Parathyroid adenoma (tissue), 2 donors: Measurements from ENCODE around the gene ASIC2.

ENCODE experiments used
- H2AFZ ChIP-seq: fragments of 300-600 bp; sonication (generic); one replicate; pipeline ENCODE4 v1.7.0; 2017; ENCODE audit warnings: antibody characterized with exemption, mild to moderate bottlenecking
- H3K27ac ChIP-seq: fragments of 300-600 bp; sonication (generic); one replicate; pipeline ENCODE4 v1.7.0; 2017
- H3K27me3 ChIP-seq: fragments of 300-600 bp; sonication (generic); one replicate; pipeline ENCODE4 v1.7.0; 2017; ENCODE audit warnings: low read length; ENCODE audit not compliant: control insufficient read depth, insufficient read depth
- H3K36me3 ChIP-seq: fragments of 300-600 bp; sonication (generic); one replicate; pipeline ENCODE4 v1.7.0; 2017; ENCODE audit warnings: low read length; ENCODE audit not compliant: control insufficient read depth, insufficient read depth
- H3K4me1 ChIP-seq: fragments of 300-600 bp; sonication (generic); one replicate; pipeline ENCODE4 v1.7.0; 2017; ENCODE audit warnings: control low read depth
- H3K4me2 ChIP-seq: fragments of 300-600 bp; sonication (generic); one replicate; pipeline ENCODE4 v1.7.0; 2017; ENCODE audit warnings: low read length
- H3K4me3 ChIP-seq: fragments of 300-600 bp; sonication (generic); one replicate; pipeline ENCODE4 v1.7.0; 2017; ENCODE audit warnings: low read depth, low read length
- H3K79me2 ChIP-seq: fragments of 300-600 bp; sonication (generic); one replicate; pipeline ENCODE4 v1.7.0; 2017; ENCODE audit warnings: control low read depth
- H3K9ac ChIP-seq: fragments of 300-600 bp; sonication (generic); one replicate; pipeline ENCODE4 v1.7.0; 2017; ENCODE audit warnings: mild to moderate bottlenecking
- H3K9me3 ChIP-seq: fragments of 300-600 bp; sonication (generic); one replicate; pipeline ENCODE4 v1.7.0; 2017; ENCODE audit warnings: low read length; ENCODE audit not compliant: control insufficient read depth
- TF ChIP-seq, protein P1 (sequence below): fragments of 300-600 bp; sonication (generic); IDR thresholded peaks from one replicate; pipeline ENCODE4 v1.7.0; 2017; ENCODE audit warnings: antibody characterized with exemption, mild to moderate bottlenecking
- donor health status: primary hyperparathyroidism.

ASIC2 gene

DNA sequence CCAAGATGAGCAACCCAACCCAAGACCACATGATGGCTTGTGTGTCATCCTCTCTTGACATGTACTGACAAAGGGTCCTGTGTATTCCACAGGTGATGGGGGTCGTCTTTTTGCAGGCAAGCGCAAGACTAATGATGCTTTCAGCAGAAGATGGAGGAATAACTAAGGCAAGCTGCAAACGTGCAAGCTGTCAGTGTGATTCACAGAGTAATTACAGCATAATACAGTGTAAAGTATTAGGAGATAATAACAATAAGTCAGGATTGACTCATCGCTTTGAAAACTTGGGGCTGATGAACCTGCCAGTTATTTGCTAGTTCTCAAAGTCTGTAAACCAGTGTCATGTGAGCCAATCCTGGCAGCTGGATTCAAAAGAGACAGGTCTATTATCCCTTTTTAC is 41.6 kb upstream of the ASIC2 start:
- Histone ChIP-seq H2AFZ (no peak overlapping the region), H3K27me3 (no peaks in the 10 kb centered on the region), H3K79me2 (no peaks in the 10 kb centered on the region), H3K9ac (no peak overlapping the region), H3K9me3 (no peaks in the 10 kb centered on the region), H3K36me3 (no peaks in the 10 kb centered on the region), H3K4me1 (no peaks in the 10 kb centered on the region), H3K4me3 (no peak overlapping the region), H3K27ac (no peak overlapping the region), H3K4me2 (no peak overlapping the region)
- TF ChIP-seq, protein P1, sequence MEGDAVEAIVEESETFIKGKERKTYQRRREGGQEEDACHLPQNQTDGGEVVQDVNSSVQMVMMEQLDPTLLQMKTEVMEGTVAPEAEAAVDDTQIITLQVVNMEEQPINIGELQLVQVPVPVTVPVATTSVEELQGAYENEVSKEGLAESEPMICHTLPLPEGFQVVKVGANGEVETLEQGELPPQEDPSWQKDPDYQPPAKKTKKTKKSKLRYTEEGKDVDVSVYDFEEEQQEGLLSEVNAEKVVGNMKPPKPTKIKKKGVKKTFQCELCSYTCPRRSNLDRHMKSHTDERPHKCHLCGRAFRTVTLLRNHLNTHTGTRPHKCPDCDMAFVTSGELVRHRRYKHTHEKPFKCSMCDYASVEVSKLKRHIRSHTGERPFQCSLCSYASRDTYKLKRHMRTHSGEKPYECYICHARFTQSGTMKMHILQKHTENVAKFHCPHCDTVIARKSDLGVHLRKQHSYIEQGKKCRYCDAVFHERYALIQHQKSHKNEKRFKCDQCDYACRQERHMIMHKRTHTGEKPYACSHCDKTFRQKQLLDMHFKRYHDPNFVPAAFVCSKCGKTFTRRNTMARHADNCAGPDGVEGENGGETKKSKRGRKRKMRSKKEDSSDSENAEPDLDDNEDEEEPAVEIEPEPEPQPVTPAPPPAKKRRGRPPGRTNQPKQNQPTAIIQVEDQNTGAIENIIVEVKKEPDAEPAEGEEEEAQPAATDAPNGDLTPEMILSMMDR, result no peak

DNA sequence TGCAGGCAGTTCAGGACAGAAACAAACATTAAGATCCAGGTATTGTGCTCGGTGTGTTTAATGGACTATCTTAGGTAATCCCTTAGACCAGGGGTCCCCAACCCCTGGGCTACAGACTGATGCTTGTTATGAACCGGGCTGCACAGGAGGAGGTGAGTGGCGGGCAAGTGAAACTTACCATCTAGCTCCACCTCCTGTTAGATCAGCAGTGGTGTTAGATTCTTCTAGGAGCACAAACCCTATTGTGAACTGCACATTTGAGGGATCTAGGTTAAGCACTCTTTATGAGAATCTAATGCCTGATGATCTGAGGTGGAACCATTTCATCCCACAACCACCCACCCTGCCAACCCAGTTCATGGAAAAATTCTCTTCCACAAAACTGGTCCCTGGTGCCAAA is 37.8 kb upstream of the ASIC2 start:
- H3K36me3 ChIP-seq, result no peaks in the 10 kb centered on the region
- no peaks in the 10 kb centered on the region for H3K27me3 ChIP-seq
- H3K27ac ChIP-seq, result no peak overlapping the region
- no peaks in the 10 kb centered on the region for H3K4me1 ChIP-seq
- H3K4me2 ChIP-seq, result no peak overlapping the region
- no peaks in the 10 kb centered on the region for H3K9me3 ChIP-seq
- H2AFZ ChIP-seq, result no peak overlapping the region
- H3K79me2 ChIP-seq, result no peaks in the 10 kb centered on the region
- no peak overlapping the region for H3K9ac ChIP-seq
- TF ChIP-seq, protein P1, result no peak
- no peak overlapping the region for H3K4me3 ChIP-seq

DNA sequence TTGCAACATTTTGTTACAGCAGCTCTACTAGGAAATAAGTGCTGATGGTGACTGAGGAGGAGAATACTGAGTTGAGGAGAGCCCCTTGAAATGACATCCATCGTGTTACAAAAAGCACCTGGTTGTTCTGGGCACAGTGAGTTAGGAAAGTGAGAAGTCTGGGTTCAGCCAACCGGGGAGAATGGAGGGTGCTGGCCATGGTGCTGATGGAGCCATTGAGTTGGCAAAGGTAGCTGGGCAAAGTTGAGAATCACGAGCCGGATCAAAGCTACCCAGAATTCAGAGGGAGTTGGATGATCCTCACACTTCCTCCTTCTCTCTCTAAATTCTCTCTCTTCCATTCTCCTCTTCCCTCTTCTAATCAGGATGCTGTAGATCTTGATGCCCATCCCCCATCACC is 35.0 kb upstream of the ASIC2 start:
- Histone ChIP-seq H3K36me3 (no peaks in the 10 kb centered on the region), H3K9ac (no peak overlapping the region), H3K27ac (no peak overlapping the region), H3K27me3 (no peaks in the 10 kb centered on the region), H3K4me2 (no peak overlapping the region), H2AFZ (no peak overlapping the region), H3K4me1 (no peaks in the 10 kb centered on the region), H3K79me2 (no peaks in the 10 kb centered on the region), H3K9me3 (no peaks in the 10 kb centered on the region), H3K4me3 (no peak overlapping the region)
- TF ChIP-seq, protein P1, result no peak

DNA sequence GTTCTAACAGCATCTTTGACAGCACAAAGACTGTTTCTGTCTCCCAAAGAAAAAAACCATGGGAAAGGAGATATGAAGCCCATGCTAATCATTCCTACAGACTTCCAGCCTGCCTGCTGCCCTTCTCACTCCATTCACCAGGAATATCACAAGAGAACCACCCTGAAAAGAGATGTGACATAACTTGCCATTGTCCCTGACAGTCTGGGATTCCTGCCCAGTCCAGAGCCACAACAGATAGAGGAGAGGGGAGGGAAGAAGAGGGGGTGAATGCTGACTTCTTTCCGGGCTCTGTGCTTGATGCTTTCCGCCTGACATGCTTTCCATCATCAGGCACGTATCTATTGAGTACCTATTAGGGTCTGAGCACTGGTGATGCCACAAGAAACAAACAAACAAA is 31.6 kb upstream of the ASIC2 start:
- H3K27me3 ChIP-seq, result no peaks in the 10 kb centered on the region
- H3K27ac ChIP-seq, result no peak overlapping the region
- H3K4me3 ChIP-seq, result no peak overlapping the region
- no peak overlapping the region for H3K9ac ChIP-seq
- TF ChIP-seq, protein P1, result no peak
- no peaks in the 10 kb centered on the region for H3K4me1 ChIP-seq
- H3K4me2 ChIP-seq, result no peak overlapping the region
- H3K9me3 ChIP-seq, result no peaks in the 10 kb centered on the region
- no peaks in the 10 kb centered on the region for H3K79me2 ChIP-seq
- H2AFZ ChIP-seq, result no peak overlapping the region
- H3K36me3 ChIP-seq, result no peaks in the 10 kb centered on the region

DNA sequence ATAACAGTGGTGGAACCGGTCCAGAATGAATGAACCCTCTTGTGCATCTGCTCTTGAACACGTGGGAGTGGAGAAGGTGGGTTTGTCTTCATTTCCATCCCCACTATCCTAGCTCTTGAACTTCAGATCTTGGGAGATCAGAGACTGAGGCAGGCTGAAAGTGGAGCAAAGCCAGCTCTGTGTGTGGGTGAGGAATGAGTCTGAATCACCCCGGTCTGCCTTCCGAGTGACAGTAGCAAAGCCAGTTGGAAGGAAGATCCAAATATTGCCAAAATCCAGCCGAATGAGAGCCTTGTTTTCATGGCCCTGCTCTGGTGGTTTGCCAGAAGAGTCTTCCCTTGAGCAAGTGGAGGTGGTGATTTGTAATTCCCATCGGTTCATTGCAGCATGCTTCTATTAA is 29.0 kb upstream of the ASIC2 start:
- no peak overlapping the region for H3K9ac ChIP-seq
- TF ChIP-seq, protein P1, result no peak
- H3K79me2 ChIP-seq, result no peaks in the 10 kb centered on the region
- H3K27ac ChIP-seq, result no peak overlapping the region
- H3K4me1 ChIP-seq, result no peaks in the 10 kb centered on the region
- no peaks in the 10 kb centered on the region for H3K9me3 ChIP-seq
- no peak overlapping the region for H3K4me2 ChIP-seq
- H3K36me3 ChIP-seq, result no peaks in the 10 kb centered on the region
- H3K4me3 ChIP-seq, result no peak overlapping the region
- H2AFZ ChIP-seq, result no peak overlapping the region
- H3K27me3 ChIP-seq, result no peaks in the 10 kb centered on the region
